ENCODE measurements around the gene KYAT1.

The KYAT1 gene

GRCh38 chr9:128820665-128821583, 60.8 kb downstream of the KYAT1 start:
- H3K4me2 ChIP-seq (ENCODE audit: insufficient read depth, low read length), result 0 out of 2 replicates have a peak overlapping the region, but pooled peaks have one; percentile 95
- no peak overlapping the region for H3K4me3 ChIP-seq (ENCODE audit: low read depth in 1 of 2, low read length in 2 of 2)
- no peaks in the 10 kb centered on the region for H3K9me3 ChIP-seq (ENCODE audit: insufficient read depth, low read length, severe bottlenecking)
- H3K27me3 ChIP-seq (ENCODE audit: insufficient read depth, low read length, poor library complexity), result no peaks in the 10 kb centered on the region
- DNase-seq, result no peak
- no peak overlapping the region for H2AFZ ChIP-seq (ENCODE audit: low read depth, low read length)
- peaks cover 51% of the 10 kb centered on the region for H3K36me3 ChIP-seq (ENCODE audit: insufficient read depth, low read length)
- peaks cover 29% of the 10 kb centered on the region for H3K4me1 ChIP-seq (ENCODE audit: insufficient read depth, low read length)
- no peak overlapping the region for H3K9ac ChIP-seq (ENCODE audit: low read depth, low read length)
- peaks cover 6% of the 10 kb centered on the region; the same call in 1 of the 2 replicates for H3K79me2 ChIP-seq (ENCODE audit: insufficient read depth, low read length)
- no peak for TF ChIP-seq CTCF (IDR thresholded peaks at IDR 0.05; ENCODE audit: borderline replicate concordance, extremely low read depth, low read length, poor library complexity, severe bottlenecking)
- no peak for TF ChIP-seq EZH2 (IDR thresholded peaks at IDR 0.05; ENCODE audit: borderline replicate concordance, low read depth, low read length, severe bottlenecking)
- peaks cover 6% of the 10 kb centered on the region; the same call in 1 of the 2 replicates for H4K20me1 ChIP-seq (ENCODE audit: insufficient read depth, low read length)
- H3K27ac ChIP-seq (ENCODE audit: low read length), result no peak overlapping the region
- ATAC-seq (ENCODE audit: insufficient read depth, low read depth), result no peak

GRCh38 chr9:128819716-128820664, 61.8 kb downstream of the KYAT1 start:
- peak overlapping the region; percentile 95 for H3K4me2 ChIP-seq (ENCODE audit: insufficient read depth, low read length)
- no peak for DNase-seq
- H3K36me3 ChIP-seq (ENCODE audit: insufficient read depth, low read length), result peaks cover 42% of the 10 kb centered on the region
- H3K9me3 ChIP-seq (ENCODE audit: insufficient read depth, low read length, severe bottlenecking), result no peaks in the 10 kb centered on the region
- H3K79me2 ChIP-seq (ENCODE audit: insufficient read depth, low read length), result peaks cover 6% of the 10 kb centered on the region; the same call in 1 of the 2 replicates
- H3K27me3 ChIP-seq (ENCODE audit: insufficient read depth, low read length, poor library complexity), result no peaks in the 10 kb centered on the region
- no peak overlapping the region for H3K9ac ChIP-seq (ENCODE audit: low read depth, low read length)
- H4K20me1 ChIP-seq (ENCODE audit: insufficient read depth, low read length), result peaks cover 6% of the 10 kb centered on the region; the same call in 1 of the 2 replicates
- peaks cover 29% of the 10 kb centered on the region for H3K4me1 ChIP-seq (ENCODE audit: insufficient read depth, low read length)
- ATAC-seq (ENCODE audit: insufficient read depth, low read depth), result no peak
- no peak overlapping the region; a peak in 1 of 4 replicates for H3K4me3 ChIP-seq (ENCODE audit: low read depth in 1 of 2, low read length in 2 of 2)
- TF ChIP-seq CTCF (IDR thresholded peaks at IDR 0.05; ENCODE audit: borderline replicate concordance, extremely low read depth, low read length, poor library complexity, severe bottlenecking) (no peak), EZH2 (IDR thresholded peaks at IDR 0.05; ENCODE audit: borderline replicate concordance, low read depth, low read length, severe bottlenecking) (no peak)
- H3K27ac ChIP-seq (ENCODE audit: low read length), result no peak overlapping the region
- H2AFZ ChIP-seq (ENCODE audit: low read depth, low read length), result no peak overlapping the region

- DNase-seq, result peak; percentile 52
These were observed 62.7 kb downstream of the KYAT1 start for GRCh38 chr9:128818839-128819715.

More at GRCh38 chr9:128818839-128819715, 62.7 kb downstream of the KYAT1 start:
- peaks cover 33% of the 10 kb centered on the region for H3K36me3 ChIP-seq (ENCODE audit: insufficient read depth, low read length)
- H2AFZ ChIP-seq (ENCODE audit: low read depth, low read length), result peak overlapping the region; percentile 99
- H3K4me3 ChIP-seq (ENCODE audit: low read depth in 1 of 2, low read length in 2 of 2), result peak overlapping the region; percentile 27 to 68; a peak in 3 of 4 replicates
- peaks cover 29% of the 10 kb centered on the region for H3K4me1 ChIP-seq (ENCODE audit: insufficient read depth, low read length)
- H3K27ac ChIP-seq (ENCODE audit: low read length), result peak overlapping the region; percentile 20; the same call in 1 of the 2 replicates
- no peaks in the 10 kb centered on the region for H3K27me3 ChIP-seq (ENCODE audit: insufficient read depth, low read length, poor library complexity)
- TF ChIP-seq EZH2 (IDR thresholded peaks at IDR 0.05; ENCODE audit: borderline replicate concordance, low read depth, low read length, severe bottlenecking) (no peak), CTCF (IDR thresholded peaks at IDR 0.05; ENCODE audit: borderline replicate concordance, extremely low read depth, low read length, poor library complexity, severe bottlenecking) (no peak)
- H3K79me2 ChIP-seq (ENCODE audit: insufficient read depth, low read length), result peaks cover 6% of the 10 kb centered on the region; the same call in 1 of the 2 replicates
- peak overlapping the region; percentile 70 for H3K9ac ChIP-seq (ENCODE audit: low read depth, low read length)
- no peaks in the 10 kb centered on the region for H3K9me3 ChIP-seq (ENCODE audit: insufficient read depth, low read length, severe bottlenecking)
- ATAC-seq (ENCODE audit: insufficient read depth, low read depth), result peak; percentile 28
- H4K20me1 ChIP-seq (ENCODE audit: insufficient read depth, low read length), result peaks cover 6% of the 10 kb centered on the region; the same call in 1 of the 2 replicates
- peak overlapping the region; percentile 95 for H3K4me2 ChIP-seq (ENCODE audit: insufficient read depth, low read length)

All from DND-41 (cell line).